Spleen (tissue), 7 donors: Measurements from ENCODE around the gene RYK.

ENCODE experiments used
- POLR2AphosphoS5 ChIP-seq, 3 donors: sonication (generic); formaldehyde crosslinking; IDR thresholded peaks; one replicate each; pipeline ENCODE4 v1.5.1; 2017; ENCODE audit warnings: antibody characterized with exemption in 3 of 3
- TF ChIP-seq, protein P1 (sequence below), 11 experiments: fragments of 200-600 bp in 7 of 11; fragments of 450-650 bp in 4 of 11; sonication (generic) in 4 of 11; IDR thresholded peaks in 8 of 11; conservative IDR thresholded peaks in 3 of 11; 1 replicate in 7 of 11; 2 replicates in 4 of 11; pipeline versions ENCODE4 v1.4.0 to v1.8.0; 2016 to 2021; ENCODE audit warnings: antibody characterized with exemption in 11 of 11, inconsistent platforms in 4 of 11, mild to moderate bottlenecking in 1 of 11
- donor health status: DM: no; HTN: no; CAD: no; lungs with moderate emphysema.
- donor health status: DM: no; HTN: no; CAD: no.
- donor health status: DM: no; HTN: no; CAD: no.

DNA sequence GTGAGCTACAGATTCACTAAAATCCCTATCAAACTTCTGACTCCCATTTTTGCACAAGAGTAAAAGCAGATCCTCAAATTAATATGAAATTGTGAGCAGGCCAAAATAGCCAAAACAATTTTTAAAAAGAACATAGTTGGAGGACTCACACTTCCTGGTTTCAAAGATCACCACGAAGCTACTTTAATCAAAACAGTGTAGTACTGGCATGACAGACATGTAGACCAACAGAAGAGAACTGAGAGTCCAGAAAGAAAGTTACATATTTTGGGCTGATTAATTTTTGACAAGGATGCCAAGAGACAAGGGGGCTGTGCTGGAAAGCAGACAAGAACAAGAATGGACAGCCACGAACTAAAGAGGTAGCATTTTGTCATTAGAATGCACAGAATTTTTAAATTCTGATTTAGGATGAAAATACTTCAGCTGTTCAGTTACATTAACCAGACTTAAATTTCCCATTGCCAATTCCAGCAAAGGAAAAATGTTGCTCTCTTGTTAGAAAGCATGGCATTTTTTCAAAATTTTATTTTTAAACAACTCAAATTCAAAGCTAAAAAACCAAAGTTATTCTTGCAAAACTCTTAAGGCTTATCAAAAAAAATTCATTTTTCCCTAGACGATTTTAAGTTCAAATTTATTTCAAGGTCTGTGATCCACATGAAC is 14.0 kb downstream of the RYK start:
- TF ChIP-seq, protein P1, sequence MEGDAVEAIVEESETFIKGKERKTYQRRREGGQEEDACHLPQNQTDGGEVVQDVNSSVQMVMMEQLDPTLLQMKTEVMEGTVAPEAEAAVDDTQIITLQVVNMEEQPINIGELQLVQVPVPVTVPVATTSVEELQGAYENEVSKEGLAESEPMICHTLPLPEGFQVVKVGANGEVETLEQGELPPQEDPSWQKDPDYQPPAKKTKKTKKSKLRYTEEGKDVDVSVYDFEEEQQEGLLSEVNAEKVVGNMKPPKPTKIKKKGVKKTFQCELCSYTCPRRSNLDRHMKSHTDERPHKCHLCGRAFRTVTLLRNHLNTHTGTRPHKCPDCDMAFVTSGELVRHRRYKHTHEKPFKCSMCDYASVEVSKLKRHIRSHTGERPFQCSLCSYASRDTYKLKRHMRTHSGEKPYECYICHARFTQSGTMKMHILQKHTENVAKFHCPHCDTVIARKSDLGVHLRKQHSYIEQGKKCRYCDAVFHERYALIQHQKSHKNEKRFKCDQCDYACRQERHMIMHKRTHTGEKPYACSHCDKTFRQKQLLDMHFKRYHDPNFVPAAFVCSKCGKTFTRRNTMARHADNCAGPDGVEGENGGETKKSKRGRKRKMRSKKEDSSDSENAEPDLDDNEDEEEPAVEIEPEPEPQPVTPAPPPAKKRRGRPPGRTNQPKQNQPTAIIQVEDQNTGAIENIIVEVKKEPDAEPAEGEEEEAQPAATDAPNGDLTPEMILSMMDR (IDR thresholded peaks at IDR 0.05 in 8 of 11, conservative IDR thresholded peaks at IDR 0.05 in 3 of 11): no peak
- TF ChIP-seq POLR2AphosphoS5 (IDR thresholded peaks at IDR 0.05): no peak
